K562 (cell line): ENCODE data around the gene NKD1. TPM values are rescaled to one million over a fixed set of nuclear protein-coding genes. Genes with fewer than 3 reads are reported as not detected.

Experiments
- ATAC-seq: fragments of 200-7000 bp; cut with Tn5 transposase; 3 replicates; pipeline ENCODE4 v1.9.1; 2020; ENCODE audit warnings: moderate library complexity
- BruUV-seq: library from RNA; stranded (reverse); fragments of 400-500 nt; replicated peaks from 2 replicates; lab custom pipeline; 2021; lab: Mats Ljungman, UMichigan
- CTCF ChIA-PET: fragments of 300-600 bp; formaldehyde crosslinking; extraction: SDS; loops from one replicate; lab custom pipeline; 2021; ENCODE audit warnings: low intra/inter-chr PET ratio; lab: Yijun Ruan, JAX
- POLR2A ChIA-PET: fragments of 300-600, 350-650 bp; sonication (Branson Sonifier 250); formaldehyde crosslinking; extraction: SDS; loops from one replicate; lab custom pipeline; 2021; ENCODE audit warnings: antibody characterized with exemption, inconsistent platforms; lab: Yijun Ruan, JAX
- DNase-seq, 4 experiments: peaks; one replicate each; pipeline versions ENCODE4 v3.0.0 to v3.0.0-alpha.2; 2011 to 2018; ENCODE audit warnings: low spot score in 3 of 4, mixed read lengths in 3 of 4; ENCODE audit errors: extremely low read depth in 1 of 4
- FAIRE-seq: peaks from 2 replicates; lab custom pipeline; 2011; peaks lifted over from hg19 to GRCh38; lab: Jason Lieb, UNC
- H2AFZ ChIP-seq: 2 replicates; pipeline ENCODE4 v1.6.0; 2011; ENCODE audit warnings: low read depth, low read length, control low read depth, inconsistent platforms
- H3K27ac ChIP-seq: fragments of 200-600 bp; 3 replicates; pipeline ENCODE4 v1.8.0; 2011; ENCODE audit warnings: low read depth, mild to moderate bottlenecking, control low read depth, inconsistent platforms, low read length, moderate library complexity, mixed read lengths; ENCODE audit errors: extremely low read depth
- H3K27me3 ChIP-seq, 2 experiments: fragments of 300-600 bp in 1 of 2; 2 replicates in 1 of 2; 3 replicates in 1 of 2; pipeline versions ENCODE4 v1.6.0 to v1.8.0; 2011; ENCODE audit warnings: inconsistent platforms in 2 of 2, low read length in 2 of 2, mild to moderate bottlenecking in 1 of 2, mixed read lengths in 1 of 2, moderate library complexity in 1 of 2; ENCODE audit not compliant: control insufficient read depth in 2 of 2, insufficient read depth in 2 of 2
- H3K36me3 ChIP-seq: fragments of 300-600 bp; 3 replicates; pipeline ENCODE4 v1.8.0; 2011; ENCODE audit warnings: mild to moderate bottlenecking, low read length, inconsistent platforms; ENCODE audit not compliant: control insufficient read depth, insufficient read depth
- H3K4me1 ChIP-seq, 2 experiments: fragments of 200-600 bp in 1 of 2; replicated peaks in 1 of 2; 2 replicates in 1 of 2; 3 replicates in 1 of 2; pipeline versions ENCODE4 v1.5.1 to v1.8.0; 2011; ENCODE audit warnings: inconsistent platforms in 2 of 2, low read length in 2 of 2, mild to moderate bottlenecking in 1 of 2, mixed read lengths in 1 of 2, moderate library complexity in 1 of 2; ENCODE audit not compliant: control insufficient read depth in 2 of 2, insufficient read depth in 2 of 2
- H3K4me2 ChIP-seq: 2 replicates; pipeline ENCODE4 v1.6.1; 2011; ENCODE audit warnings: low read length, control low read depth, inconsistent platforms, mixed read lengths; ENCODE audit not compliant: insufficient read depth
- H3K4me3 ChIP-seq: fragments of 200-600 bp; sonication (generic), shearing (Covaris generic); 2 replicates; pipeline ENCODE4 v1.5.1; 2016; ENCODE audit warnings: control low read depth, inconsistent platforms
- H3K79me2 ChIP-seq: fragments of 200-600 bp; 3 replicates; pipeline ENCODE4 v1.8.0; 2011; ENCODE audit warnings: low read length, inconsistent platforms; ENCODE audit not compliant: control insufficient read depth, insufficient read depth
- H3K9ac ChIP-seq, 2 experiments: 2 replicates each; pipeline versions ENCODE4 v1.6.0 to v1.6.1; 2011; ENCODE audit warnings: low read depth in 2 of 2, low read length in 2 of 2, control low read depth in 1 of 2, inconsistent platforms in 1 of 2, mild to moderate bottlenecking in 1 of 2, mixed read lengths in 1 of 2; ENCODE audit not compliant: insufficient read depth in 1 of 2
- H3K9me1 ChIP-seq: one replicate; pipeline ENCODE4 v1.6.0; 2011; ENCODE audit warnings: inconsistent platforms, mild to moderate bottlenecking, low read length, moderate library complexity; ENCODE audit not compliant: control insufficient read depth, insufficient read depth
- H3K9me3 ChIP-seq: replicated peaks from 2 replicates; pipeline ENCODE4 v1.5.1; 2011; ENCODE audit warnings: low read depth, low read length, inconsistent platforms; ENCODE audit not compliant: control insufficient read depth, insufficient read depth
- H4K20me1 ChIP-seq: replicated peaks from 2 replicates; pipeline ENCODE4 v1.6.1; 2011; ENCODE audit warnings: low read length, inconsistent platforms, mixed read lengths; ENCODE audit not compliant: control insufficient read depth, insufficient read depth
- ARID1B ChIP-seq: fragments of 450-650 bp; IDR thresholded peaks from 2 replicates; pipeline ENCODE4 v1.6.1; 2016; ENCODE audit warnings: antibody characterized with exemption, mild to moderate bottlenecking, inconsistent platforms
- BDP1 ChIP-seq: IDR thresholded peaks from 3 replicates; pipeline ENCODE4 v1.6.1; 2011; ENCODE audit not compliant: insufficient read length, insufficient read depth
- BRD4 ChIP-seq: fragments of 200-600 bp; sonication (generic); IDR thresholded peaks from 2 replicates; pipeline ENCODE4 v1.6.1; 2017; ENCODE audit warnings: inconsistent platforms
- CAMTA2 ChIP-seq: fragments of 250-450 bp; sonication (Bioruptor Pico); conservative IDR thresholded peaks from 2 replicates; pipeline ENCODE4 v1.5.1; 2022
- EHMT2 ChIP-seq: fragments of 450-650 bp; IDR thresholded peaks from 2 replicates; pipeline ENCODE4 v1.6.1; 2018; ENCODE audit warnings: antibody characterized with exemption
- FOXK2 ChIP-seq, 2 experiments: fragments of 450-650 bp; IDR thresholded peaks in 1 of 2; conservative IDR thresholded peaks in 1 of 2; 2 replicates each; pipeline ENCODE4 v1.6.1; 2016; ENCODE audit warnings: low read depth in 2 of 2, mild to moderate bottlenecking in 1 of 2
- PRMT5 ChIP-seq: sonication (generic); formaldehyde crosslinking; IDR thresholded peaks from 2 replicates; pipeline ENCODE4 v1.5.0; 2020; ENCODE audit warnings: missing genetic modification reagents
- ZNF232 ChIP-seq: sonication (generic); formaldehyde crosslinking; IDR thresholded peaks from 2 replicates; pipeline ENCODE4 v1.8.0; 2022; ENCODE audit warnings: mild to moderate bottlenecking, missing genetic modification reagents
- ZNF239 ChIP-seq: fragments of 250-450 bp; sonication (Bioruptor Pico); IDR thresholded peaks from 2 replicates; pipeline ENCODE4 v1.4.0; 2020; ENCODE audit warnings: mild to moderate bottlenecking
- ZNF436 ChIP-seq: fragments of 250-450, 450-650 bp; sonication (Bioruptor Pico); formaldehyde crosslinking; IDR thresholded peaks from 2 replicates; pipeline ENCODE4 v1.7.0; 2020; ENCODE audit warnings: mild to moderate bottlenecking
- ZNF695 ChIP-seq: fragments of 450-650 bp; formaldehyde crosslinking; IDR thresholded peaks from 2 replicates; pipeline ENCODE4 v1.4.0; 2020; ENCODE audit warnings: mild to moderate bottlenecking, moderate library complexity
- WGBS: fragments of 100-300 bp; shearing (Covaris generic); methylation state at CpG from one replicate; pipeline ENCODE4 v1.1.6; 2016; ENCODE audit warnings: low coverage, mixed read lengths; ENCODE audit not compliant: insufficient coverage; ENCODE audit errors: missing lambda C conversion rate; 5-methylcytosine and 5-hydroxymethylcytosine counted together
- in situ Hi-C: fragments of 300-500 bp; cut with MboI; formaldehyde crosslinking; loops from 4 replicates; pipeline ENCODE4 v1.15.0; 2018; ENCODE audit warnings: inconsistent platforms, mixed read lengths
- intact Hi-C: fragments of 100-400 bp; cut with micrococcal nuclease; formaldehyde crosslinking; loops from 2 replicates; pipeline ENCODE4 v1.14.2; 2022
- polyA plus RNA-seq, 8 experiments: library from polyadenylated mRNA; depleted of rRNA in 4 of 8; stranded (reverse) in 5 of 8; unstranded in 3 of 8; fragments of >200 nt; fragmentation: Nextera tagmentation in 2 of 8; fragmentation: Illumina TruSeq in 1 of 8; extraction: Ambion mirVana in 2 of 8; extraction: Trizol in 1 of 8; gene quantifications; 2 replicates each; pipeline versions ENCODE4 v1.2.1 to v1.2.3, GENCODE V29; 2011 to 2014; ENCODE audit warnings: inconsistent platforms in 1 of 8, missing spikeins in 1 of 8
- total RNA-seq, 7 experiments: library from RNA; depleted of rRNA in 6 of 7; stranded (reverse); fragments of >200 nt in 6 of 7; fragmentation: Illumina TruSeq in 2 of 7; extraction: Trizol in 2 of 7; gene quantifications; 2 replicates each; pipeline versions ENCODE4 v1.2.1 to v1.2.3, GENCODE V29; 2011 to 2021; ENCODE audit warnings: low replicate concordance in 1 of 7
- TF ChIP-seq, protein P1 (sequence below): fragments of 450-650 bp; conservative IDR thresholded peaks from 2 replicates; pipeline ENCODE4 v1.6.1; 2016; ENCODE audit warnings: missing genetic modification characterization, low read depth, mild to moderate bottlenecking, control low read depth, missing compliant biosample characterization
- TF ChIP-seq, protein P2 (sequence below): fragments of 450-650 bp; IDR thresholded peaks from 2 replicates; pipeline ENCODE4 v1.6.1; 2014; ENCODE audit warnings: low read depth, mild to moderate bottlenecking, moderate library complexity, borderline replicate concordance

Gene NKD1
- total and polyA plus RNA-seq, 9 of the 15 experiments (the other 6 are each of a cell fraction or from before 2014, with no cell fraction given) = under 0.01 to 0.24 (median 0.04) TPM; not detected in 2

- in situ Hi-C loops = no loop called here
- Histone ChIP-seq H3K4me3 (no peak overlapping the region), H3K9me1 (no peaks in the 10 kb centered on the region), H3K4me1 (no peaks in the 10 kb centered on the region), H2AFZ (no peak overlapping the region), H3K79me2 (no peaks in the 10 kb centered on the region), H3K4me2 (no peak overlapping the region), H3K27me3 (peaks cover 5 to 38% of the 10 kb centered on the region in 2 experiments), H3K36me3 (no peaks in the 10 kb centered on the region), H3K9me3 (no peaks in the 10 kb centered on the region), H3K9ac (no peak overlapping the region), H4K20me1 (0 out of 2 replicates have a peak, but pooled peaks cover 5% of the 10 kb centered on the region), H3K27ac (no peak overlapping the region)
- intact Hi-C loops = no loop called here
- no peak for FAIRE-seq
- no peak for DNase-seq
- ChIA-PET CTCF (no interaction called here), POLR2A (no interaction called here)
- no peak for ATAC-seq
- no TSS peak for BruUV-seq
- TF ChIP-seq ARID1B (no peak), PRMT5 (CRISPR knock-in tag) (no peak), BRD4 (no peak), CAMTA2 (CRISPR knock-in tag) (no peak), ZNF695 (no peak), BDP1 (no peak)
- 0% methylated on average over 8 of the region's 8 CpGs for WGBS
Observed at GRCh38 chr16:50638816-50639670, 90.8 kb downstream of the NKD1 start.

GRCh38 chr16:50640391-50640790 lies 92.2 kb downstream of the NKD1 start:
- ChIA-PET POLR2A (no interaction called here), CTCF (no interaction called here)
- BruUV-seq = no TSS peak
- WGBS = 0% methylated on average over 1 of the region's 1 CpG
- in situ Hi-C loops (no loop called here), intact Hi-C loops (no loop called here)
- DNase-seq (no peak), ATAC-seq (no peak), FAIRE-seq (no peak)
- 0 out of 2 replicates have a peak, but pooled peaks cover 5% of the 10 kb centered on the region for H4K20me1 ChIP-seq
- no peaks in the 10 kb centered on the region for H3K36me3 ChIP-seq
- H3K9me1 ChIP-seq = no peaks in the 10 kb centered on the region
- peaks cover 8 to 44% of the 10 kb centered on the region in 2 experiments for H3K27me3 ChIP-seq
- no peak overlapping the region for H2AFZ ChIP-seq
- H3K4me2 ChIP-seq = no peak overlapping the region
- no peaks in the 10 kb centered on the region for H3K9me3 ChIP-seq
- H3K9ac ChIP-seq = no peak overlapping the region
- H3K4me3 ChIP-seq = no peak overlapping the region
- no peak overlapping the region for H3K27ac ChIP-seq
- no peaks in the 10 kb centered on the region for H3K4me1 ChIP-seq
- no peaks in the 10 kb centered on the region for H3K79me2 ChIP-seq
- TF ChIP-seq ZNF239 (CRISPR knock-in tag) (no peak), ZNF436 (CRISPR knock-in tag) (no peak), EHMT2 (no peak), FOXK2 (conservative IDR thresholded peaks at IDR 0.05 in 1 of 2, IDR thresholded peaks at IDR 0.05 in 1 of 2; ENCODE audit: low read depth in 2 of 2) (no peak), ZNF232 (CRISPR knock-in tag) (no peak)
- TF ChIP-seq, protein P1, sequence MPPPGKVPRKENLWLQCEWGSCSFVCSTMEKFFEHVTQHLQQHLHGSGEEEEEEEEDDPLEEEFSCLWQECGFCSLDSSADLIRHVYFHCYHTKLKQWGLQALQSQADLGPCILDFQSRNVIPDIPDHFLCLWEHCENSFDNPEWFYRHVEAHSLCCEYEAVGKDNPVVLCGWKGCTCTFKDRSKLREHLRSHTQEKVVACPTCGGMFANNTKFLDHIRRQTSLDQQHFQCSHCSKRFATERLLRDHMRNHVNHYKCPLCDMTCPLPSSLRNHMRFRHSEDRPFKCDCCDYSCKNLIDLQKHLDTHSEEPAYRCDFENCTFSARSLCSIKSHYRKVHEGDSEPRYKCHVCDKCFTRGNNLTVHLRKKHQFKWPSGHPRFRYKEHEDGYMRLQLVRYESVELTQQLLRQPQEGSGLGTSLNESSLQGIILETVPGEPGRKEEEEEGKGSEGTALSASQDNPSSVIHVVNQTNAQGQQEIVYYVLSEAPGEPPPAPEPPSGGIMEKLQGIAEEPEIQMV = no peak
- TF ChIP-seq, protein P2, sequence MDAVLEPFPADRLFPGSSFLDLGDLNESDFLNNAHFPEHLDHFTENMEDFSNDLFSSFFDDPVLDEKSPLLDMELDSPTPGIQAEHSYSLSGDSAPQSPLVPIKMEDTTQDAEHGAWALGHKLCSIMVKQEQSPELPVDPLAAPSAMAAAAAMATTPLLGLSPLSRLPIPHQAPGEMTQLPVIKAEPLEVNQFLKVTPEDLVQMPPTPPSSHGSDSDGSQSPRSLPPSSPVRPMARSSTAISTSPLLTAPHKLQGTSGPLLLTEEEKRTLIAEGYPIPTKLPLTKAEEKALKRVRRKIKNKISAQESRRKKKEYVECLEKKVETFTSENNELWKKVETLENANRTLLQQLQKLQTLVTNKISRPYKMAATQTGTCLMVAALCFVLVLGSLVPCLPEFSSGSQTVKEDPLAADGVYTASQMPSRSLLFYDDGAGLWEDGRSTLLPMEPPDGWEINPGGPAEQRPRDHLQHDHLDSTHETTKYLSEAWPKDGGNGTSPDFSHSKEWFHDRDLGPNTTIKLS = no peak
